Keratinocyte (primary cell): ENCODE results near the gene PRR5. TPM values are rescaled to one million over a fixed set of nuclear protein-coding genes. Genes with fewer than 3 reads are reported as not detected.

Source experiments
- DNase-seq: peaks from one replicate; pipeline ENCODE4 v3.0.0-alpha.2; 2011; ENCODE audit warnings: low read depth, missing footprints, low spot score
- FAIRE-seq: peaks from 2 replicates; lab custom pipeline; 2011; peaks lifted over from hg19 to GRCh38; lab: Jason Lieb, UNC
- H2AFZ ChIP-seq: 2 replicates; pipeline ENCODE4 v1.6.0; 2012; ENCODE audit warnings: low read length, control low read depth, inconsistent platforms; ENCODE audit not compliant: control insufficient read depth
- H3K27ac ChIP-seq: 2 replicates; pipeline ENCODE4 v1.5.1; 2011; ENCODE audit warnings: low read length; ENCODE audit not compliant: control insufficient read depth, insufficient read depth
- H3K27me3 ChIP-seq: 3 replicates; pipeline ENCODE4 v1.6.0; 2011; ENCODE audit warnings: low read length; ENCODE audit not compliant: control insufficient read depth, insufficient read depth; ENCODE audit errors: extremely low read depth
- H3K36me3 ChIP-seq, 2 experiments: 2 replicates in 1 of 2; 3 replicates in 1 of 2; pipeline ENCODE4 v1.5.1; 2011; ENCODE audit warnings: low read length in 2 of 2, mild to moderate bottlenecking in 1 of 2; ENCODE audit not compliant: control insufficient read depth in 2 of 2, insufficient read depth in 2 of 2; ENCODE audit errors: extremely low read depth in 1 of 2
- H3K4me1 ChIP-seq: 3 replicates; pipeline ENCODE4 v1.5.1; 2011; ENCODE audit warnings: low read length; ENCODE audit not compliant: control insufficient read depth, insufficient read depth; ENCODE audit errors: extremely low read depth
- H3K4me2 ChIP-seq: 3 replicates; pipeline ENCODE4 v1.6.0; 2011; ENCODE audit warnings: low read depth, low read length; ENCODE audit not compliant: control insufficient read depth, insufficient read depth; ENCODE audit errors: extremely low read depth
- H3K4me3 ChIP-seq, 3 experiments: fragments of 200-600 bp in 1 of 3; sonication (generic) in 1 of 3; 2 replicates in 2 of 3; 3 replicates in 1 of 3; pipeline ENCODE4 v1.5.1; 2011 to 2016; ENCODE audit warnings: low read length in 3 of 3, mild to moderate bottlenecking in 3 of 3, control low read depth in 2 of 3, inconsistent platforms in 1 of 3, low read depth in 1 of 3, mixed read lengths in 1 of 3, mixed run types in 1 of 3, moderate library complexity in 1 of 3; ENCODE audit not compliant: control insufficient read depth in 2 of 3, insufficient read depth in 2 of 3; ENCODE audit errors: extremely low read depth in 1 of 3
- H3K79me2 ChIP-seq: 2 replicates; pipeline ENCODE4 v1.6.0; 2012; ENCODE audit warnings: low read length; ENCODE audit not compliant: control insufficient read depth, insufficient read depth
- H3K9ac ChIP-seq: 3 replicates; pipeline ENCODE4 v1.6.0; 2011; ENCODE audit warnings: low read length; ENCODE audit not compliant: control insufficient read depth, insufficient read depth; ENCODE audit errors: extremely low read depth
- H3K9me1 ChIP-seq: 3 replicates; pipeline ENCODE4 v1.6.0; 2011; ENCODE audit warnings: low read length; ENCODE audit not compliant: control insufficient read depth, insufficient read depth; ENCODE audit errors: extremely low read depth
- H3K9me3 ChIP-seq: 2 replicates; pipeline ENCODE4 v1.5.1; 2012; ENCODE audit warnings: low read depth, low read length; ENCODE audit not compliant: control insufficient read depth
- H4K20me1 ChIP-seq: 3 replicates; pipeline ENCODE4 v1.6.0; 2011; ENCODE audit warnings: low read length; ENCODE audit not compliant: control insufficient read depth, insufficient read depth; ENCODE audit errors: extremely low read depth
- EZH2 ChIP-seq: IDR thresholded peaks from one replicate; pipeline ENCODE4 v1.6.1; 2012; ENCODE audit warnings: inconsistent platforms, mild to moderate bottlenecking, low read length, moderate library complexity
- dilution Hi-C: fragments of 300-500 bp; cut with MboI; formaldehyde crosslinking; loops from one replicate; pipeline ENCODE4 v1.7.0; 2020; ENCODE audit warnings: low sequenced_read_pairs; ENCODE audit not compliant: extremely low pct_ligation_motif_present
- polyA plus RNA-seq, 5 experiments: library from polyadenylated mRNA; depleted of rRNA in 3 of 5; stranded (reverse) in 3 of 5; stranded (forward) in 1 of 5; unstranded in 1 of 5; fragments of >200 nt; gene quantifications; 1 replicate in 1 of 5; 2 replicates in 3 of 5; 3 replicates in 1 of 5; pipeline versions ENCODE4 v1.2.1 to v1.2.3, GENCODE V29; 2011 to 2012; ENCODE audit warnings: missing spikeins in 2 of 5, low read depth in 1 of 5, low replicate concordance in 1 of 5
- TF ChIP-seq, protein P1 (sequence below), 3 experiments: IDR thresholded peaks in 1 of 3; conservative IDR thresholded peaks in 1 of 3; optimal IDR thresholded peaks in 1 of 3; 2 replicates in 2 of 3; 3 replicates in 1 of 3; pipeline versions ENCODE3 to v1.5.1; 2011; ENCODE audit warnings: low read length in 3 of 3, mild to moderate bottlenecking in 3 of 3, moderate library complexity in 2 of 3, control low read depth in 1 of 3, inconsistent platforms in 1 of 3; ENCODE audit not compliant: insufficient read depth in 2 of 3; ENCODE audit errors: extremely low read depth in 1 of 3

PRR5 gene
- polyA plus RNA-seq, 1 donor (not counting 4 experiments of a cell fraction or from before 2014, with no cell fraction given), result 9.1 TPM

DNA sequence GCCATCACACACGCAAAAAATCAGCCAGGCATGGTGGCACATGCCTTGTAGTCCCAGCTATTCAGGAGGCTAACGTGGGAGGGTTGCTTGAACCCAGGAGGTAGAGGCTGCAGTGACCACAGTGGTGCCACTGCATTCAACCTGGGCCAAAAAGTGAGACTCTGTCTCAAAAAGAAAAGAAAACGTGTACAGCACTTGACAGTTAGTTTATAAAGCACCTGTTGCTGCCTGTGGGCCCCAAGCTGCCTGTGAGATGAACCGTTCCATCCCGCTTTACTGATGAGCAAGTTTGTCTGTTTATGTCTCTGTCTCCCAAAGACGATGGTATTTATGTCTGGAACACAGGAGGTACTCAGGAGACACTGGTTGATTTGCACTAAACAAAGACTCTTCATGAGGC lies 1.5 kb upstream of the PRR5 start:
- Histone ChIP-seq H3K27ac (no peak overlapping the region), H3K27me3 (no peaks in the 10 kb centered on the region), H3K4me2 (no peak overlapping the region), H4K20me1 (peaks cover 6% of the 10 kb centered on the region), H3K4me1 (peaks cover 6% of the 10 kb centered on the region), H3K9me3 (no peaks in the 10 kb centered on the region), H3K9ac (no peak overlapping the region), H2AFZ (no peak overlapping the region), H3K9me1 (no peaks in the 10 kb centered on the region), H3K4me3 (no peak overlapping the region), H3K79me2 (peaks cover 17% of the 10 kb centered on the region), H3K36me3 (no peaks in the 10 kb centered on the region)
- no peak for TF ChIP-seq EZH2
- TF ChIP-seq, protein P1, sequence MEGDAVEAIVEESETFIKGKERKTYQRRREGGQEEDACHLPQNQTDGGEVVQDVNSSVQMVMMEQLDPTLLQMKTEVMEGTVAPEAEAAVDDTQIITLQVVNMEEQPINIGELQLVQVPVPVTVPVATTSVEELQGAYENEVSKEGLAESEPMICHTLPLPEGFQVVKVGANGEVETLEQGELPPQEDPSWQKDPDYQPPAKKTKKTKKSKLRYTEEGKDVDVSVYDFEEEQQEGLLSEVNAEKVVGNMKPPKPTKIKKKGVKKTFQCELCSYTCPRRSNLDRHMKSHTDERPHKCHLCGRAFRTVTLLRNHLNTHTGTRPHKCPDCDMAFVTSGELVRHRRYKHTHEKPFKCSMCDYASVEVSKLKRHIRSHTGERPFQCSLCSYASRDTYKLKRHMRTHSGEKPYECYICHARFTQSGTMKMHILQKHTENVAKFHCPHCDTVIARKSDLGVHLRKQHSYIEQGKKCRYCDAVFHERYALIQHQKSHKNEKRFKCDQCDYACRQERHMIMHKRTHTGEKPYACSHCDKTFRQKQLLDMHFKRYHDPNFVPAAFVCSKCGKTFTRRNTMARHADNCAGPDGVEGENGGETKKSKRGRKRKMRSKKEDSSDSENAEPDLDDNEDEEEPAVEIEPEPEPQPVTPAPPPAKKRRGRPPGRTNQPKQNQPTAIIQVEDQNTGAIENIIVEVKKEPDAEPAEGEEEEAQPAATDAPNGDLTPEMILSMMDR (optimal IDR thresholded peaks at IDR 0.05 in 1 of 3, IDR thresholded peaks at IDR 0.05 in 1 of 3, conservative IDR thresholded peaks at IDR 0.05 in 1 of 3; ENCODE audit: extremely low read depth in 1 of 3, insufficient read depth in 2 of 3, low read length in 3 of 3), result no peak
- FAIRE-seq, result no peak
- no peak for DNase-seq
- dilution Hi-C loops, result no loop called here

DNA sequence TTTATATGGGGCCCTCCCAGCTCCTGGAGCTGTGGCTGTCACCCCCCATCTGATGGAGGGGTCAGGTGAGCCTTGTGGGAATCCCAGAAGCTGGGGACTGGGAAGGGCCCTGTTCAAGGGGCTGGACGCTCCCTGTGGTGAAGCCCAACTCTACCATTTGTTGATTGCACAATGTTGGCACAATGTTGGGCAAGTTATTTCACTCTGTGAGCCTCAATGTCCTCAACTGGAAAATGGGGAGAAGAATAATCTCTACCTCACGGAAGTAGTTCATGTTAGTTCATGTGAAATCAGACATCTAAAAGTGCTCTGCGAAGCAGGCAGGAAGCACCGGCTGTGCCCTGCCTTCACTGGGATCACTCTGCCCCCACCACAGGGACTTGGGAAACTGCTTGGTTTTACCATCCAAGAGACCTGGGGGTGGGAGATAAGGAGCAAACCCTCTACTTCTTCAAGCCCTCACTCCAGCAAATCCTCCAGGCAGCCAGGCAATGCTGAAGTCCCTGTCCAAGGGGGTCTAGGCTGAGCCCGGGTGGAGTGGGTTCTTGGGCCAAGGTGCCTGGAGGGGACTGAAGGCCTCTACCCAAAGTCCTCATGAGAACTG lies 715 bp upstream of the PRR5 start:
- Histone ChIP-seq H4K20me1 (peaks cover 6% of the 10 kb centered on the region), H3K9me3 (no peaks in the 10 kb centered on the region), H3K79me2 (peaks cover 17% of the 10 kb centered on the region), H3K4me2 (peak overlapping the region; percentile 60), H3K9ac (no peak overlapping the region), H2AFZ (peak overlapping the region; percentile 46), H3K9me1 (no peaks in the 10 kb centered on the region), H3K4me3 (no peak overlapping the region), H3K4me1 (peaks cover 6% of the 10 kb centered on the region), H3K36me3 (no peaks in the 10 kb centered on the region), H3K27ac (peak overlapping the region; percentile 8), H3K27me3 (no peaks in the 10 kb centered on the region)
- FAIRE-seq (no peak), DNase-seq (no peak)
- TF ChIP-seq, protein P1 (optimal IDR thresholded peaks at IDR 0.05 in 1 of 3, IDR thresholded peaks at IDR 0.05 in 1 of 3, conservative IDR thresholded peaks at IDR 0.05 in 1 of 3; ENCODE audit: extremely low read depth in 1 of 3, insufficient read depth in 2 of 3, low read length in 3 of 3), result no peak
- no peak for TF ChIP-seq EZH2
- dilution Hi-C loops, result no loop called here
